Endothelial cell of umbilical vein (primary cell): ENCODE data around the gene ARHGEF9.
"Not testable (repeated sequence)": the region's sequence is repeated elsewhere in the genome, so short reads cannot be mapped to it uniquely, and the experiment has no call there.

Experiments used
- CTCF ChIP-seq, 2 donors: IDR thresholded peaks; 1 replicate in 1 of 2; 2 replicates in 1 of 2; pipeline ENCODE4 v1.5.1; 2011; ENCODE audit warnings: low read length in 2 of 2, mild to moderate bottlenecking in 2 of 2, moderate library complexity in 2 of 2, control low read depth in 1 of 2, inconsistent platforms in 1 of 2, low read depth in 1 of 2; ENCODE audit not compliant: insufficient read depth in 1 of 2; ENCODE audit errors: extremely low read depth in 1 of 2
- EZH2 ChIP-seq: IDR thresholded peaks from 2 replicates; pipeline ENCODE4 v1.6.1; 2012; ENCODE audit warnings: borderline replicate concordance, low read depth, mild to moderate bottlenecking, moderate library complexity, low read length, inconsistent platforms; ENCODE audit not compliant: severe bottlenecking
- FOS ChIP-seq: IDR thresholded peaks from 2 replicates; pipeline ENCODE4 v1.6.1; 2011; ENCODE audit warnings: mild to moderate bottlenecking, low read length, moderate library complexity, borderline replicate concordance; ENCODE audit not compliant: insufficient read depth
- GATA2 ChIP-seq: IDR thresholded peaks from 2 replicates; pipeline ENCODE4 v1.7.0; 2011; ENCODE audit warnings: low read depth, mild to moderate bottlenecking, moderate library complexity, mixed read lengths, low read length; ENCODE audit not compliant: insufficient read length, insufficient read depth
- JUN ChIP-seq: IDR thresholded peaks from 2 replicates; pipeline ENCODE4 v1.6.1; 2011; ENCODE audit warnings: borderline replicate concordance, low read depth; ENCODE audit not compliant: insufficient read length, insufficient read depth
- MYC ChIP-seq: IDR thresholded peaks from one replicate; pipeline ENCODE4 v1.6.1; 2011; ENCODE audit warnings: mild to moderate bottlenecking, low read depth, low read length
- POLR2A ChIP-seq: IDR thresholded peaks from 2 replicates; pipeline ENCODE4 v1.6.1; 2012; ENCODE audit warnings: low read depth, mild to moderate bottlenecking, control low read depth, low read length
- POLR2AphosphoS5 ChIP-seq: IDR thresholded peaks from 2 replicates; pipeline ENCODE4 v1.6.1; 2012; ENCODE audit warnings: low read depth, mild to moderate bottlenecking, control low read depth, low read length, moderate library complexity; ENCODE audit not compliant: insufficient read depth
- TF ChIP-seq, protein P1 (sequence below): IDR thresholded peaks from 2 replicates; pipeline ENCODE4 v1.6.1; 2011; ENCODE audit not compliant: insufficient read depth, insufficient read length

DNA sequence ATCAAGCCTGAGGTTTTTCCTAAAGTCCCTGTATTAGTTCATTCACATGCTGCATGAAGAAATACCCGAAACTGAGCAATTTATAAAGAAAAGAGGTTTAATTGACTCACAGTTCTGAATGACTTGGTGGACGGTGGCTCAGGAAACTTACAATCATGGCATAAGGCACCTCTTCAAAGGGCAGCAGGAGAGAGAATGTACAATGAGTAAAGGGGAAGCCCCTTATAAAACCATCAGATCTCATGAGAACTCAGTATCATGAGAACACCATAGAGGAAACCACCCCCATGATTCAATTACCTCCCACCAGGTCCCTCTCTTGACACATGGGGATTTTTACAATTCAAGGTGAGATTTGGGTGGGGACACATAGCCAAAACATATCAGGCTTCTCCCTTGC, 10.4 kb upstream of the ARHGEF9 start:
- not testable (repeated sequence) for TF ChIP-seq GATA2; POLR2A; EZH2; CTCF (IDR thresholded peaks at IDR 0.05; ENCODE audit: extremely low read depth in 1 of 2, insufficient read depth in 1 of 2, low read depth in 1 of 2, low read length in 2 of 2); POLR2AphosphoS5; MYC; FOS; JUN
- TF ChIP-seq, protein P1, sequence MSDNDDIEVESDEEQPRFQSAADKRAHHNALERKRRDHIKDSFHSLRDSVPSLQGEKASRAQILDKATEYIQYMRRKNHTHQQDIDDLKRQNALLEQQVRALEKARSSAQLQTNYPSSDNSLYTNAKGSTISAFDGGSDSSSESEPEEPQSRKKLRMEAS = not testable (repeated sequence)
